ENCODE results near the gene MEDAG. TPM values are rescaled to one million over a fixed set of nuclear protein-coding genes. Genes with fewer than 3 reads are reported as not detected.

MEDAG gene
- total and polyA plus RNA-seq, 4 experiments from 2014 or later: 0.29 TPM; not detected in 3

GRCh38 chr13:30972888-30973377 lies 66.9 kb downstream of the MEDAG start:
- no peaks in the 10 kb centered on the region for H3K36me3 Mint-ChIP-seq
- no peak overlapping the region for H3K27ac ChIP-seq (ENCODE audit: low read depth, low read length)
- POLR2A ChIA-PET (ENCODE audit: partially characterized antibody): no interaction called here
- no peaks in the 10 kb centered on the region for H3K9me3 ChIP-seq (ENCODE audit: control insufficient read depth in 1 of 2, low read length in 2 of 2)
- no peak for DNase-seq
- H3K27me3 ChIP-seq (ENCODE audit: insufficient read depth, low read length): no peaks in the 10 kb centered on the region
- H3K4me1 Mint-ChIP-seq: no peaks in the 10 kb centered on the region
- intact Hi-C loops (cut with micrococcal nuclease): loop anchor here (1.0 kb wide), 1 partner anchor 16 kb away; no protein-coding TSS in a partner anchor
- CTCF ChIA-PET (ENCODE audit: partially characterized antibody): no interaction called here
- no peaks in the 10 kb centered on the region for H3K9me3 Mint-ChIP-seq
- H3K4me1 ChIP-seq (ENCODE audit: insufficient read depth, low read length): no peaks in the 10 kb centered on the region
- H3K4me3 ChIP-seq (ENCODE audit: low read length in 2 of 2): no peak overlapping the region
- H3K27me3 Mint-ChIP-seq: peaks cover 19 to 25% of the 10 kb centered on the region in 2 donors
- H3K36me3 ChIP-seq (ENCODE audit: insufficient read depth, low read length): no peaks in the 10 kb centered on the region
- no peak overlapping the region for H3K27ac Mint-ChIP-seq
- no peak overlapping the region for H3K4me3 Mint-ChIP-seq

DNA sequence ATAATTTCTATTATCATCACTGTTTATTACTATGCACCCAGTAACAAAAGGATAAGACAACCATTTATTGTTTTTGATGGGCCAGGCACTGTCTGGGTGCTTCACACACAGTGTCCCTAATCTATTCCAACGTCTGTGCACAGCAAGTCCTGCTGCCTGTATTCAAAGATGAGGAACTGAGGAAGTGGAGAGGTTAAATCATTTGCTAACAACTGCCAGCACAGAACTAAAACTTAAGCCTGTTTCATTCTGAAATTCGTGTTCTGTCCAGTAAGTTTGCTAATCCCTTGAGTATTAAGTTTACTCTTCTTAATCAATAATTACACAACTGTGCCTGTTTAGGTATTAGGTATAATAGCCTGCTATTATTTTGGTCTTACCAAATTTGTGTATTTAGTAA lies 68.3 kb downstream of the MEDAG start:
- no peaks in the 10 kb centered on the region for H3K36me3 ChIP-seq (ENCODE audit: insufficient read depth, low read length)
- no peak overlapping the region for H3K4me3 ChIP-seq (ENCODE audit: low read length in 2 of 2)
- no peak for DNase-seq
- Mint-ChIP-seq H3K27me3 (peaks cover 11 to 19% of the 10 kb centered on the region in 2 donors), H3K4me3 (no peak overlapping the region), H3K36me3 (no peaks in the 10 kb centered on the region), H3K27ac (no peak overlapping the region), H3K4me1 (no peaks in the 10 kb centered on the region), H3K9me3 (no peaks in the 10 kb centered on the region)
- no peak overlapping the region for H3K27ac ChIP-seq (ENCODE audit: low read depth, low read length)
- ChIA-PET POLR2A (ENCODE audit: partially characterized antibody) (no interaction called here), CTCF (ENCODE audit: partially characterized antibody) (interaction anchor here (1.0 kb wide), 1 partner anchor 71 kb away, joined by 3 read pairs; no protein-coding TSS in a partner anchor)
- H3K27me3 ChIP-seq (ENCODE audit: insufficient read depth, low read length): no peaks in the 10 kb centered on the region
- no peaks in the 10 kb centered on the region for H3K4me1 ChIP-seq (ENCODE audit: insufficient read depth, low read length)
- H3K9me3 ChIP-seq (ENCODE audit: control insufficient read depth in 1 of 2, low read length in 2 of 2): no peaks in the 10 kb centered on the region
- intact Hi-C loops (cut with micrococcal nuclease): no loop called here

Other genes starting within 250 kb of the MEDAG start
- gene ALOX5AP, start 170.7 kb upstream of the MEDAG start, total RNA-seq: 10 to 100 TPM; 53.7 to 54.0 TPM
- 100 to 1,000 TPM; 377 to 569 TPM for gene ALOX5AP, start 170.7 kb upstream of the MEDAG start, polyA plus RNA-seq
- gene TEX26, start 26.4 kb downstream of the MEDAG start, total RNA-seq: not detected
- gene TEX26, start 26.4 kb downstream of the MEDAG start, polyA plus RNA-seq: not detected